Astrocyte of the spinal cord (primary cell): ENCODE measurements around the gene MESP1.

Experiments used
- DNase-seq: peaks from one replicate; pipeline ENCODE4 v3.0.0; 2011; ENCODE audit warnings: low read depth, low spot score
- H3K4me3 ChIP-seq: 2 replicates; pipeline ENCODE4 v1.5.1; 2011; ENCODE audit warnings: low read depth, mild to moderate bottlenecking, low read length, moderate library complexity
- CTCF ChIP-seq: IDR thresholded peaks from 2 replicates; pipeline ENCODE4 v1.5.1; 2012; ENCODE audit warnings: low read depth, mild to moderate bottlenecking, low read length, inconsistent platforms
- in situ Hi-C: cut with HindIII; loops from 2 replicates; pipeline ENCODE4 v1.10.0; 2017; ENCODE audit warnings: low sequenced_read_pairs

The MESP1 gene

GRCh38 chr15:89743011-89743410 lies 8.0 kb downstream of the MESP1 start:
- no peak for TF ChIP-seq CTCF
- no peak for DNase-seq
- no peak overlapping the region for H3K4me3 ChIP-seq
- in situ Hi-C loops, result no loop called here

GRCh38 chr15:89740137-89740536 lies 10.9 kb downstream of the MESP1 start:
- peak; percentile 84 for TF ChIP-seq CTCF
- peak; percentile 77 for DNase-seq
- in situ Hi-C loops, result no loop called here
- H3K4me3 ChIP-seq, result no peak overlapping the region

- DNase-seq, result no peak
- in situ Hi-C loops, result no loop called here
- no peak overlapping the region for H3K4me3 ChIP-seq
- no peak for TF ChIP-seq CTCF
Measured at GRCh38 chr15:89735773-89736172, 15.3 kb downstream of the MESP1 start.

- no peak overlapping the region for H3K4me3 ChIP-seq
- DNase-seq, result no peak
- in situ Hi-C loops, result no loop called here
- no peak for TF ChIP-seq CTCF
Measured at GRCh38 chr15:89732451-89733172, 18.4 kb downstream of the MESP1 start.

GRCh38 chr15:89731275-89731674 lies 19.8 kb downstream of the MESP1 start:
- no peak for TF ChIP-seq CTCF
- no peak for DNase-seq
- in situ Hi-C loops, result no loop called here
- H3K4me3 ChIP-seq, result no peak overlapping the region

- no peak for DNase-seq
- in situ Hi-C loops, result no loop called here
- TF ChIP-seq CTCF, result no peak
- no peak overlapping the region for H3K4me3 ChIP-seq
Measured at GRCh38 chr15:89728254-89728653, 22.8 kb downstream of the MESP1 start.
